Vagina (tissue), 2 donors: ENCODE results near the gene PTCH2.

Experiments
- CTCF ChIP-seq, 3 experiments: fragments of 450-650 bp in 2 of 3; fragments of 200-600 bp in 1 of 3; sonication (generic) in 1 of 3; IDR thresholded peaks; one replicate each; pipeline ENCODE4 v1.5.1; 2017 to 2019; ENCODE audit warnings: antibody characterized with exemption in 3 of 3, mild to moderate bottlenecking in 2 of 3, moderate library complexity in 2 of 3
- POLR2A ChIP-seq, 2 donors: fragments of 450-650 bp; IDR thresholded peaks; one replicate each; pipeline ENCODE4 v1.6.1; 2017; ENCODE audit warnings: antibody characterized with exemption in 2 of 2, mild to moderate bottlenecking in 2 of 2, moderate library complexity in 2 of 2
- POLR2AphosphoS5 ChIP-seq, 2 donors: sonication (generic); formaldehyde crosslinking; IDR thresholded peaks; one replicate each; pipeline ENCODE4 v1.9.0; 2017; ENCODE audit warnings: antibody characterized with exemption in 2 of 2, mild to moderate bottlenecking in 2 of 2, low read depth in 1 of 2; ENCODE audit not compliant: insufficient read depth in 1 of 2

- TF ChIP-seq POLR2AphosphoS5 (IDR thresholded peaks at IDR 0.05; ENCODE audit: insufficient read depth in 1 of 2, low read depth in 1 of 2) (no peak), CTCF (IDR thresholded peaks at IDR 0.05) (no peak), POLR2A (IDR thresholded peaks at IDR 0.05) (no peak)
These were observed 54.8 kb downstream of the PTCH2 start, which contains the start of gene BEST4 for GRCh38 chr1:44788120-44788860.
